ENCODE data around the gene SMCO2. TPM values are rescaled to one million over a fixed set of nuclear protein-coding genes. Genes with fewer than 3 reads are reported as not detected.

The SMCO2 gene
- total RNA-seq, 2 donors from 2014 or later: not detected

DNA sequence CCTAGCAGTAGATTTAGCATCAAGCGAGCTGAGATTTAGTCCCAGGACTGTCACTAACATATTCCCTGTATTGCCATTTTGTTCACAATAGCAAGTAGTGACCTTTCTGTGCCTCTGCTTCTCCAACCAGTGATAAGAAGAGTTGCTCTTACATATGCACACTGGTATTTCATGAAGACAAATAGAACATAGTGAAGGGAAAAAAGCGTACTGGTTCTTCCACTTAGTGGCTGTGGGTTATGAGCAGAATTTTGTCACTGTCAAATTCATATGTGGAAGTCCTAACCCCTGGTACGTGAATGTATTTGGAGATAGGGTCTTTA is 65.1 kb downstream of the SMCO2 start:
- DNase-seq (no peak), ATAC-seq (no peak)
- Mint-ChIP-seq H3K27ac (no peak overlapping the region), H3K4me3 (no peak overlapping the region), H3K27me3 (peaks cover 13% of the 10 kb centered on the region), H3K36me3 (ENCODE audit: low read depth) (peaks cover 3% of the 10 kb centered on the region), H3K4me1 (no peaks in the 10 kb centered on the region)
- no peaks in the 10 kb centered on the region for H3K9me3 ChIP-seq (ENCODE audit: control insufficient read depth, low read length, poor library complexity, severe bottlenecking)

DNA sequence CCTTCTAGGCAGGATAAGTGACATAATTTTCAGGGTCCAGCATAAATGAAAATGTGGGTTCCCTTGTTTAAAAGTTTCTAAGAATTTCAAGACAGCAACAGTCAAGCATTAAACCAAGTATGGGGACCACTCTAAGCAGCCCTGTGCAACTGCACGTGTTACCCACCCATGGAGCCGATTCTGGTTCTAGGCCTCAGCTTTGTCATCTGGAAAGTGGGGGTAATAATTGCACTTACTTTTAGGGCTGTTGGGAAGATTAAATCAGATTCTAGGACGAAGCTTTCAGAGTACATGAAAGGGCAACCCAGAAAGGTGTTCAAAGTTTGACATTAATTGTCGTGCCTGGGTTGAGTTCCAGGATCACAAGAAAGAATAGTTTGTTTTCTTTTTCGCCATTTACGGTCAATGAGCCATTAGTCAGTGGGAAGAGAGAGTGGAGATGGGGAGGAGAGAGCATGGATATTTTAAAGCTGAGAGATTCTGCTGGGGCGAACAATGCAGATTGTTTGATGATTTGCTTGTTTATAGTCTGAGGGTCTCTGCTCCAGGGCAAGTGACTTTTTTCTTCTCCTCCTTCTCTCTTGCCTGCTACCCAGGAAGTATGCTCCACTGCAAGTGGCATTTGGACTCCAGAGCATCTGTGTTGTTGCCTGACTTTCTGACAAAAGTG is 66.8 kb downstream of the SMCO2 start:
- Mint-ChIP-seq H3K27me3 (peaks cover 29% of the 10 kb centered on the region), H3K27ac (no peak overlapping the region), H3K36me3 (ENCODE audit: low read depth) (peaks cover 3% of the 10 kb centered on the region), H3K4me1 (no peaks in the 10 kb centered on the region), H3K4me3 (no peak overlapping the region)
- no peak for ATAC-seq
- no peak for DNase-seq
- no peaks in the 10 kb centered on the region for H3K9me3 ChIP-seq (ENCODE audit: control insufficient read depth, low read length, poor library complexity, severe bottlenecking)

GRCh38 chr12:27515671-27516070 is 69.1 kb downstream of the SMCO2 start:
- Mint-ChIP-seq H3K4me3 (no peak overlapping the region), H3K4me1 (no peaks in the 10 kb centered on the region), H3K27me3 (peaks cover 44% of the 10 kb centered on the region), H3K27ac (no peak overlapping the region), H3K36me3 (ENCODE audit: low read depth) (peaks cover 6% of the 10 kb centered on the region)
- no peaks in the 10 kb centered on the region for H3K9me3 ChIP-seq (ENCODE audit: control insufficient read depth, low read length, poor library complexity, severe bottlenecking)
- ATAC-seq: no peak
- no peak for DNase-seq

GRCh38 chr12:27516625-27517024 is 70.1 kb downstream of the SMCO2 start:
- ATAC-seq (no peak), DNase-seq (no peak)
- H3K27ac Mint-ChIP-seq: no peak overlapping the region
- H3K36me3 Mint-ChIP-seq (ENCODE audit: low read depth): peaks cover 6% of the 10 kb centered on the region
- no peaks in the 10 kb centered on the region for H3K4me1 Mint-ChIP-seq
- H3K4me3 Mint-ChIP-seq: no peak overlapping the region
- H3K9me3 ChIP-seq (ENCODE audit: control insufficient read depth, low read length, poor library complexity, severe bottlenecking): no peaks in the 10 kb centered on the region
- peaks cover 43% of the 10 kb centered on the region for H3K27me3 Mint-ChIP-seq

GRCh38 chr12:27517546-27517945 is 71.0 kb downstream of the SMCO2 start:
- no peaks in the 10 kb centered on the region for H3K4me1 Mint-ChIP-seq
- no peak overlapping the region for H3K4me3 Mint-ChIP-seq
- no peak overlapping the region for H3K27ac Mint-ChIP-seq
- DNase-seq (no peak), ATAC-seq (no peak)
- H3K27me3 Mint-ChIP-seq: peaks cover 43% of the 10 kb centered on the region
- peaks cover 6% of the 10 kb centered on the region for H3K36me3 Mint-ChIP-seq (ENCODE audit: low read depth)
- no peaks in the 10 kb centered on the region for H3K9me3 ChIP-seq (ENCODE audit: control insufficient read depth, low read length, poor library complexity, severe bottlenecking)

DNA sequence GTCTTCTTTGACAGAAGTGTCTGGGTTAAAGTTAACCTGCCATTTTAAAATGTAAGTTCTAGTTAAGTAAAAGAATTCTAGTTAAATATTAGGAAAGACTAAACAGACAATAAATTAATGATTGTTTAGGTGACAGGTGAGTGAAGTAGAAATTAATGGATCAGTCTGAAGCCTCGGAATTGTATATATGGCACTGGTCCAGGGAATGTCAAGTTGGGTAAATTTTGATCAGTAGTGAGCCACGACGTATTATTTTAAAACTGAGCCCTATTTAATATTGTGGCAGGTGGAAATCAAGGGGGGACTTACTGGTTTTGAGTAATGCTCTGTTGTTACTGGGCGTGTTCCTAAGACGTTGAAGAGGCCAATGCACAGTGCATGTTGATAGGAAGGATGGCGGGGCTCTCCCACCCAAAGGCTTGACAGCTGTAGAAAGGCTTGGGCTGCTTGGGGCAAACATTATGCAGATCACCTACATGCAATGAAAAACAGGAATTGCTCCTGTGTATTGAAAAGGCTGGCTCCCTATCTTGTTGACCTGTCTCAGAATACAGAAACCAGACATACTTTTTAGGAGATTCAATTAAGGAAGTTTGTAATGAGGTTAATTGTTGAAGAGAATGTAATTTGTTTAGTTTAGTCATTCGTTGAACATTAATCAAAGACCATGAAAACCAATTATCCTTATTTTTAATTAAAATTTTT is 71.6 kb downstream of the SMCO2 start:
- DNase-seq (no peak), ATAC-seq (no peak)
- peaks cover 6% of the 10 kb centered on the region for H3K36me3 Mint-ChIP-seq (ENCODE audit: low read depth)
- H3K27ac Mint-ChIP-seq: no peak overlapping the region
- H3K4me3 Mint-ChIP-seq: no peak overlapping the region
- H3K27me3 Mint-ChIP-seq: peaks cover 43% of the 10 kb centered on the region
- H3K9me3 ChIP-seq (ENCODE audit: control insufficient read depth, low read length, poor library complexity, severe bottlenecking): no peaks in the 10 kb centered on the region
- peaks cover under 1% of the 10 kb centered on the region for H3K4me1 Mint-ChIP-seq

DNA sequence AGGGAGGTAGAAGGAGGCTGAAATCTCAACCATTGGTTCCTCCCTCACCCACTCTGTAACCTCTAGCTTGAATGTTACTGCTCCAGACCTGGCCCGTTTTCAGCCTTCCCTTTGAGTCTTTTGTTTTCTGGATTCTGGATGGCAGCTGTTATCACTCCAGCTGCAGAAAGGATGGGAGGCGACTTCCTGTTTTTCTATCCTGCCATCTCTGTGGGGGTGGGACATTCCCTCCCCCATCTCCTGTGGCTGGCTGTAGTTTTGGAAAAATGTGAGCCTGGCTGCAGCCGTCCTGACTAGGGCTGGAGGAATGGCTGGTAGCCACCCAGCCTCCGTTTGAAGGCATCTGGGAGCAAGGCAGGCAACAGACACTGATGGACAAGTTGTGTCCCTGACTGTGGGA is 74.5 kb downstream of the SMCO2 start:
- H3K27me3 Mint-ChIP-seq: peaks cover 52% of the 10 kb centered on the region
- no peak overlapping the region for H3K27ac Mint-ChIP-seq
- peaks cover 6% of the 10 kb centered on the region for H3K36me3 Mint-ChIP-seq (ENCODE audit: low read depth)
- peaks cover 12% of the 10 kb centered on the region for H3K4me1 Mint-ChIP-seq
- H3K9me3 ChIP-seq (ENCODE audit: control insufficient read depth, low read length, poor library complexity, severe bottlenecking): no peaks in the 10 kb centered on the region
- DNase-seq (no peak), ATAC-seq (no peak)
- H3K4me3 Mint-ChIP-seq: peak overlapping the region; percentile 33

DNA sequence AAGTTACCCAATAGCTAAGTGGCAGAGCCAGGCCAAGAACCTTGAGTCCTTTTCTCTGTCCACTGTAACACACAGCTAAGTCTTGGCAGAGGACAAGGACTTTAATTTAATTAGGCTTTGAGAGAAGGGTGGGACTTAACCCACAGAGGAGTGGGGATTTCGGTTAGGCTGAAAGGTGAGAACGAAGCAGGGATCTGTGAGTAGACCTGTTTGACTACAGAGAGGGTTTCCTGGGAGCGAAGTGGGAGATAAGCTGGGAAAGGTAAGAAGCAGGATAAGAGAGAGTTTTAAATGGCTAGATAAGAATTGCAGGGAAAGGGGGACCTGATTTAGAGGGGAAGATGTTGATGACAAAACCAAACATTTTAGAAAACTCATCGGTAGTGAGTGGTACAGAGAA is 75.4 kb downstream of the SMCO2 start:
- peaks cover 3% of the 10 kb centered on the region for H3K36me3 Mint-ChIP-seq (ENCODE audit: low read depth)
- H3K27me3 Mint-ChIP-seq: peaks cover 43% of the 10 kb centered on the region
- peak overlapping the region; percentile 57 for H3K4me3 Mint-ChIP-seq
- peaks cover 12% of the 10 kb centered on the region for H3K4me1 Mint-ChIP-seq
- H3K27ac Mint-ChIP-seq: peak overlapping the region; percentile 19
- no peak for DNase-seq
- H3K9me3 ChIP-seq (ENCODE audit: control insufficient read depth, low read length, poor library complexity, severe bottlenecking): no peaks in the 10 kb centered on the region
- ATAC-seq: no peak

GRCh38 chr12:27523305-27523641 is 76.7 kb downstream of the SMCO2 start:
- Mint-ChIP-seq H3K36me3 (ENCODE audit: low read depth) (peaks cover 3% of the 10 kb centered on the region), H3K27ac (peak overlapping the region; percentile 96), H3K4me3 (peak overlapping the region; percentile 95), H3K27me3 (peaks cover 30% of the 10 kb centered on the region), H3K4me1 (peaks cover 12% of the 10 kb centered on the region)
- H3K9me3 ChIP-seq (ENCODE audit: control insufficient read depth, low read length, poor library complexity, severe bottlenecking): no peaks in the 10 kb centered on the region
- no peak for DNase-seq
- peak; percentile 8 for ATAC-seq

GRCh38 chr12:27523642-27524493 is 77.3 kb downstream of the SMCO2 start, which contains the start of gene PPFIBP1:
Gene PPFIBP1 (plus strand): TSS chr12:27524206. CDS start chr12:27633397, 109,191 bp downstream.
- DNase-seq (peak; percentile 82 to 97 (median 93)), ATAC-seq (peak; percentile 97)
- Mint-ChIP-seq H3K4me1 (peaks cover 12% of the 10 kb centered on the region), H3K4me3 (peak within 1 kb of the TSS; percentile 95), H3K27ac (peak within 1 kb of the TSS; percentile 96), H3K27me3 (peaks cover 27% of the 10 kb centered on the region), H3K36me3 (ENCODE audit: low read depth) (peaks cover 3% of the 10 kb centered on the region)
- no peaks in the 10 kb centered on the region for H3K9me3 ChIP-seq (ENCODE audit: control insufficient read depth, low read length, poor library complexity, severe bottlenecking)

- DNase-seq (no peak), ATAC-seq (no peak)
- H3K4me1 Mint-ChIP-seq: peaks cover 12% of the 10 kb centered on the region
- H3K4me3 Mint-ChIP-seq: peak overlapping the region; percentile 95
- H3K27me3 Mint-ChIP-seq: peaks cover 21% of the 10 kb centered on the region
- peaks cover under 1% of the 10 kb centered on the region for H3K36me3 Mint-ChIP-seq (ENCODE audit: low read depth)
- no peak overlapping the region for H3K27ac Mint-ChIP-seq
- no peaks in the 10 kb centered on the region for H3K9me3 ChIP-seq (ENCODE audit: control insufficient read depth, low read length, poor library complexity, severe bottlenecking)
Observed at GRCh38 chr12:27524494-27524835, 77.9 kb downstream of the SMCO2 start.

- H3K9me3 ChIP-seq (ENCODE audit: control insufficient read depth, low read length, poor library complexity, severe bottlenecking): no peaks in the 10 kb centered on the region
- Mint-ChIP-seq H3K36me3 (ENCODE audit: low read depth) (no peaks in the 10 kb centered on the region), H3K4me3 (peak overlapping the region; percentile 95), H3K27me3 (peaks cover 15% of the 10 kb centered on the region), H3K27ac (no peak overlapping the region), H3K4me1 (peaks cover 12% of the 10 kb centered on the region)
- ATAC-seq (no peak), DNase-seq (no peak)
Observed at GRCh38 chr12:27524839-27525753, 78.6 kb downstream of the SMCO2 start.

DNA sequence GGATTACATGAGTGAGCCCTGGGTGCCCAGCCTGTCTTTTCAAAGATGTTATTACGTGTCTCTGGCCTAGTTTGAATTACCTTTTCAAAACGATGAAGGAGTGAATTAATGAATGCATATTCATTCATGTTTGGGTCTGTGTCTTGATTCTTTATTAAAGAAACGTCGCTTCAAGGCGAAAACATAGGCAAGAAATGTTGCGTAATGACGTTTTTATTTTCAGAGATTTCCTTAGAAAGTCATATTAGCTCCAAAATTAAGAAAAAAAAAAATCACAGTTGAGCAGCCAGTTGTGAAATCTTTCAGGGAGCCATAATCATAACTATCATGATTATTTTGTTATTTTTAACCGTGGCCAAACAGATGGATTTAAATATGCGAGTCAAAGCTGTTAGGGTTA is 81.0 kb downstream of the SMCO2 start:
- H3K9me3 ChIP-seq (ENCODE audit: control insufficient read depth, low read length, poor library complexity, severe bottlenecking): no peaks in the 10 kb centered on the region
- H3K4me3 Mint-ChIP-seq: no peak overlapping the region
- DNase-seq: no peak
- H3K27ac Mint-ChIP-seq: no peak overlapping the region
- no peak for ATAC-seq
- H3K27me3 Mint-ChIP-seq: peaks cover 10% of the 10 kb centered on the region
- peaks cover 12% of the 10 kb centered on the region for H3K4me1 Mint-ChIP-seq
- H3K36me3 Mint-ChIP-seq (ENCODE audit: low read depth): peaks cover 2% of the 10 kb centered on the region

Measured in T-helper 17 cell (primary cell).